ENCODE measurements around the gene METTL5. TPM values are rescaled to one million over a fixed set of nuclear protein-coding genes. Genes with fewer than 3 reads are reported as not detected.
"Not testable (repeated sequence)": the region's sequence is repeated elsewhere in the genome, so short reads cannot be mapped to it uniquely, and the experiment has no call there.

Gene METTL5
- polyA plus RNA-seq (ENCODE audit: insufficient read length in 4 of 4), result 10 to 100 TPM; 37.3 to 60.3 (median 46.5) TPM

DNA sequence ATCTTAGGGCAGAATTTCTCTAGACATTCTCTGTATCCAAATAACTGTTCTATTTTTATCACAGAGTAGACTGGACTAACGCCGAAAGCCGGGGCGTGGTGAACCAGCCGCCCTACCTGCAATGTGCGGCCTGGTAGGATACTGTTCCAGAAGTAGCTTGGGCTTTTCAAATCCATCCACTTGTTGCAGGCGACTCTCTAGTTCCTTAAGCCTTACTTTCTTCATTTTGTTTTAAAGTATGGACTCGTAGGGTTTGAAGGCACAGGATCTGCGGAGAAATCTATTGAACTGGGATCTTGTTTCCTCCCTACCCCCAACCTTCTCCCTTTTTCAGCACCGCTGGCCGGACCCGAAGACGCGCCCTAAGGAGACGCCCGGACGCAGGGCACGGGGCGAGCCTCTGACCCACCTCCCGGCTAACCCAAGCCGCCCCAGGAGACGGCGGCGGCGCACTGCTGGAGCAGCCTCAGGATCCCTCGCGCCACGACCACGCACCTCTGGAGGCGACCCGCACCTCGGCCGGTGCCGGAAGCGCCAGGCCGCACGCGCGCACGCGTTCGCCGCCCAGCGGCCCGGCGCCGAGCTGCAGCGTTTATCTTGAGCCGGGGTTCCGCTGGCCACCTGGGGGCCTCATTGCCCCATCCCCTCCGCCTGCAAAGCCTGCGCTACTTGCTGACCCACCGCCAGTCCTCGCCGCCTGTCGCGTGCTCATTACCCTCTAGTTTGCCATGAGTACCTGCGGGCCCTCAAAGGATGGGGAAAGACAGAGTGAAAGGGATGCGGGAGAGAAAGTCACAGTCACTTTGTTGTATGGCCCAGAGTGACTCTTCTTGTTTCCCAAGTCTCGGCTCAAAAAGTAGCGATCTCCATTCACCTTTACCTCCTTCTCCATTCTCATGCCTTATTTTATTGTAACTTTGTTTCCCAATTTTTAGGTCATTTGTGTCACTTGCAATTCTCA is at the start of gene METTL5:
TSS of gene METTL5 (minus strand) at position 533 of the 961 bp plus-strand sequence. CDS start at position 225, 308 bp downstream.
- DNase-seq (ENCODE audit: low read depth in 4 of 4, low spot score in 3 of 4), result peak in 3 of 4 donors; percentile 54 to 69 (median 63)

DNA sequence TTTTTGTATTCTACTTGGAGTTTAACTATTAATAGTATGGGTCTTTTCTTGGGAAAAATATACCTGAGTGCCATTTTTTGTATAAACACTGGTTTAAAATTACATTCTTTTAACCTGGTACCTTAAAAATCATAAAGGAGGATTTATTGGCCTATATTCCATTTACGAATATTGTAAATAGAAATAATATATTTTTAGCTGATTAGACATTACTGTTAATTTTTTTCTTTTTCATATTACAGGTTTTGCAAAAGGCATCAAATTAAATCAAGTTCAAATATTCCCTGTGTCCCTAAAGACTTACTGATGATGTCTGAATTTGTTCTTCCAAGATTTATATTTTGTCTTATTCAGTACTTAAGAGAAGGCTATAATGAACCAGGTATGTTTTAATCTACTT is 47.3 kb upstream of the METTL5 start:
- no peak for DNase-seq (ENCODE audit: low read depth in 4 of 4, low spot score in 3 of 4)

DNA sequence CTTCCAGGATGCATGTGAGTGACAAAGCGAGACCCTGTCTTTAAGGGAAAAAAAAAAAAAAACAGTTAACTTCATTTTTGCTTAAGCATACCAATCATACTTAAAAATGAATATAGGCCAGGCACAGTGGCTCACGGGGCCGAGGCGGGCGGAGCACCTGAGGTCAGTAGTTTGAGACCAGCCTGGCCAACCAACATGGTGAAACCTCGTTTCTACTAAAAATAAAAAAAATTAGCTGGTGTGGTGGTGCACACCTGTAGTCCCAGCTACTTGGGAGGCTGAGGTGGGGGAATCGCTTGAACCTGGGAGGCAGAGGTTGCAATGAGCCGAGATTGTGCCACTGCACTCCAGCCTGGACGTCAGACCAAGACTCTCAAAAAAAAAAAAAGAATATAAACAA is 46.7 kb upstream of the METTL5 start:
- DNase-seq (ENCODE audit: low read depth in 4 of 4, low spot score in 3 of 4), result not testable (repeated sequence)

DNA sequence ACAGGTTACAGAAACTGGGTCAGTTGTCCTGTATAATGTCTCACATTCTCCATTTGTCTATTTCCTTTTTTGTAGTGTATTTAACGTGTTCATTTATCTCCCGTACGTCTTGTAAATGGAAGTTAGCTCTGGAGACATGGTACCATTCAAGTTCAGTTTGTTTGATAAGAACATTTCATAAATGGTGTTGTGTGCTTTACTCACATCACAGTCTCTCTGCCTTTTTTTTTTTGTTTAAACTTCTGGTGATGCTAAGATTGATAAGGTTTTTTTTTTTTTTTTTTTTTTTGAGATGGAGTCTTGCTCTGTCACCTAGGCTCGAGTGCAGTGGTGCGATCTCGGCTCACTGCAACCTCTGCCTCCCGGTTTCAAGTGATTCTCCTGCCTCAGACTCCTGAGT is 44.2 kb upstream of the METTL5 start:
- DNase-seq (ENCODE audit: low read depth in 4 of 4, low spot score in 3 of 4), result no peak

DNA sequence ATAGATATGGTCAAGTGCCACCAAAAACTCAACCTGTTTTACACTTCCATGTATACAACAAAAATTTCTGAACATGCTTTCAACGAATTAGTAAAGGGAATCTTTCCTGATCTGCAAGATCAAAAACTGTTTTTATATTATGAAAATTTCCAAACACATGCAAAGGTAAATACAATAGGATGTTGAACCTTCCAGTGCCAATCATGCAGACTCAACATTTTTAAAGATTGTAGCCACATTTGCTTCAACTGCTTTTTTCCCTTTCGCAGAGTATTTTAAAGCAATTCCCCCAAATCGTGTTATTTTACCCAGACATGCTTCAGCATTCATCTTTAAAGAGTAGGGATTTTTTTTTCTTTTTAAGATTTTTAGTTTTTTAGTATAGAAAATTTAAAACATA is 42.9 kb upstream of the METTL5 start:
- DNase-seq (ENCODE audit: low read depth in 4 of 4, low spot score in 3 of 4), result no peak

DNA sequence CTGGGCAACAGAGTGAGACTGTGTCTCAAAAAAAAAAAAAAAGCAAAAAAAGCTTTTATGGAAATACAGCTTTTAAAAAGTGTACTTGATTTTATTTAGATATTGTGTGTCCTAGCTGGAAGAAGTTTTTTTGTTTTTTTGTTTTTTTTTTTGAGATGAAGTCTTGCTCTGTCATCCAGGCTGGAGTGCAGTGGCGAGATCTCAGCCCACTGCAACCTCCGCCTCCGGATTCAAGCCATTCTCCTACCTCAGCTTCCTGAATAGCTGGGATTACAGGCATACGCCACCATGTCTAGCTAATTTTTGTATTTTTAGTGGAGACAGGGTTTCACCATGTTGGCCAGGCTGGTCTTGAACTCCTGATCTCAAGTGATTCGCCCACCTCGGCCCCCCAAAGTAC is 41.5 kb upstream of the METTL5 start:
- DNase-seq (ENCODE audit: low read depth in 4 of 4, low spot score in 3 of 4), result not testable (repeated sequence)

DNA sequence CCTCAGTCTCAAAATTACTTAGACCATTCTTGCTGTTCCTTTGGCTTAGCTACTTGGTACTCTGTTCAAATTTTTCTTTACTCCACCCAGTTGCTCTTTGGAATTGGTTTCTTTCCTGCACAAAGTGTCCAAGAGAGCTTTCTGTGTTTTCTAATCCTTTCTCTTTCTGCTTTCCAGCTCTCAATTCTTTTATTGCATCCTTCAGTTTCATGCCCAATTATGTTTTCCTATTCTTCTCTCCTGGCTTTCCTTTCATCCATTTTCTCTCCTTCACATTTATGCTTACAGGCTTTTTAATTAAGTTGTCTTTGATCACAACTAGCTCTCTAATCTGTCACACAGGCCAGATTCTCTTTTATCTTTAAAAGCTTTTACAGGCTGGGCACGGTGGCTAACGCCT is 40.8 kb upstream of the METTL5 start:
- DNase-seq (ENCODE audit: low read depth in 4 of 4, low spot score in 3 of 4), result no peak

DNA sequence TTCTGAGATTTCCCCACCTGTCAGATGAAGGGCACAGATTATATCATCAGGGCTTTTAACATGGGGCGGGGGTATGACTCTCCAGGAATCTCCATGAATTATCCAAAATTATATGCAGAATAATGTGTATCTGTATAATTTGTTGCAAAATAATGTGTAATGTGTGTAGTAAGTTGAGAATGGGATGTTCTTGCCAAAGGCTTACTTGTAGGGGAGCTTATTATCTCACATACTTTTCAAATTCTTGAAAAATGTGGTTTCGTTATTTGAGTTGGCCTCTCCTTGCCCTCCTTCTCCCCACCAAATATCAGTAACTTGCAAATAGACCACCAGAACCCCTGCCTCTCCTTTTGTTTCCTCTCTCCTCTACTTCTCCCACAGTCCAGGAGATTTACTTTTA is 38.1 kb upstream of the METTL5 start:
- DNase-seq (ENCODE audit: low read depth in 4 of 4, low spot score in 3 of 4), result no peak

DNA sequence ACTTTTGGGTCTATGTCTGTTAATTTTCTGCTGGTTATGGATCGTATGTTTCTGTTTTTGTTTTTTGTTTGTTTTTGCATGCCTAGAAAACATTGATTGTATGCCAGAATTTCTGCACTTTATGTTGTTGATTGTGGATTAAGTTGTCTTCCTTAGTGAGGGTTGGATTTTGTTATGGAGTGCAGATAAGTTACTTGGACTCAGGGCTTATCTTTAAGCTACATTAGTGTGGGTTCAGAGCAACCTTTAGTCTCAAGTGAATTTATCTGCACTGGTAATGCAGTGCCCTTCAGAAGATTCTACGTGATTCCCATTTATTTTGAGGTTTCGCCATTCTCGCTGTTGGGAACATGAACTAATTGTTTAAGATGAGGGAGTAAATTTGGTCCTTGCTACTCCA is 35.4 kb upstream of the METTL5 start:
- no peak for DNase-seq (ENCODE audit: low read depth in 4 of 4, low spot score in 3 of 4)

DNA sequence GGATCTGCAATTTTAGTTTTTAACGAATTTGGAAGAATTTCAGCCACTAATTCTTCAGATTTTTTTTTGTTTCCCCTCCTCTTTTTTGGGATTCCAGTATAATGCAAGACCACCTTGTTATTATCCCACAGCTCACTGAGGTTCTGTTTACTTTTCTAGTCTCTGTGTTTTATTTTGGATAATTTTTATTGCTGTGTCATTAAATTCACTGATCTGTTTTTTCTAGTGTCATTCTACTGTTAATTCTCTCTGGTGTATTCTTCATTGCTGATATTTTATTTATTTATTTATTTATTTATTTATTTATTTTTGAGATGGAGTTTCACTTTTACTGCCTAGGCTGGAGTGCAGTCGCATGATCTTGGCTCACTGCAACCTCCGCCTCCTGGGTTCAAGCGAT is 34.7 kb upstream of the METTL5 start:
- no peak for DNase-seq (ENCODE audit: low read depth in 4 of 4, low spot score in 3 of 4)

DNA sequence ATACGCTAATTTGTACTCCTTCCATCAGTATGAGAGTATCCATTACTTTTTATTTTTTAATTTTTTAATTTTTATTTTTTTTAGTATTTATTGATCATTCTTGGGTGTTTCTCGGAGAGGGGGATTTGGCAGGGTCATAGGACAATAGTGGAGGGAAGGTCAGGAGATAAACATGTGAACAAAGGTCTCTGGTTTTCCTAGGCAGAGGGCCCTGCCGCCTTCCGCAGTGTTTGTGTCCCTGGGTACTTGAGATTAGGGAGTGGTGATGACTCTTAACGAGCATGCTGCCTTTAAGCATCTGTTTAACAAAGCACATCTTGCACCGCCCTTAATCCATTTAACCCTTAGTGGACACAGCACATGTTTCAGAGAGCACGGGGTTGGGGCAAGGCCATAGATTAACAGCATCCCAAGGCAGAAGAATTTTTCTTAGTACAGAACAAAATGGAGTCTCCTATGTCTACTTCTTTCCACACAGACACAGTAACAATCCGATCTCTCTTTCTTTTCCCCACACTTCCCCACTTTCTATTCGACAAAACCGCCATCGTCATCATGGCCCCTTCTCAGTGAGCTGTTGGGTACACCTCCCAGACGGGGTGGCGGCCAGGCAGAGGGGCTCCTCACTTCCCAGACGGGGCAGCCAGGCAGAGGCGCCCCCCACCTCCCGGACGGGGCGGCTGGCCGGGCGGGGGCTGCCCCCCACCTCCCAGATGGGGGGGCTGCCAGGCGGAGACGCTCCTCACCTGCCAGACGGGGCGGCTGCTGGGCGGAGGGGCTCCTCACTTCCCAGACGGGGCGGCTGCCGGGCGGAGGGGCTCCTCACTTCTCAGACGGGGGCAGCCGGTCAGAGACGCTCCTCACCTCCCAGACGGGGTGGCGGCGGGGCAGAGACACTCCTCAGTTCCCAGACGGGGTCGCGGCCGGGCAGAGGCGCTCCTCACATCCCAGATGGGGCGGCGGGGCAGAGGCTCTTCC is 30.9 kb upstream of the METTL5 start:
- not testable (repeated sequence) for DNase-seq (ENCODE audit: low read depth in 4 of 4, low spot score in 3 of 4)

DNA sequence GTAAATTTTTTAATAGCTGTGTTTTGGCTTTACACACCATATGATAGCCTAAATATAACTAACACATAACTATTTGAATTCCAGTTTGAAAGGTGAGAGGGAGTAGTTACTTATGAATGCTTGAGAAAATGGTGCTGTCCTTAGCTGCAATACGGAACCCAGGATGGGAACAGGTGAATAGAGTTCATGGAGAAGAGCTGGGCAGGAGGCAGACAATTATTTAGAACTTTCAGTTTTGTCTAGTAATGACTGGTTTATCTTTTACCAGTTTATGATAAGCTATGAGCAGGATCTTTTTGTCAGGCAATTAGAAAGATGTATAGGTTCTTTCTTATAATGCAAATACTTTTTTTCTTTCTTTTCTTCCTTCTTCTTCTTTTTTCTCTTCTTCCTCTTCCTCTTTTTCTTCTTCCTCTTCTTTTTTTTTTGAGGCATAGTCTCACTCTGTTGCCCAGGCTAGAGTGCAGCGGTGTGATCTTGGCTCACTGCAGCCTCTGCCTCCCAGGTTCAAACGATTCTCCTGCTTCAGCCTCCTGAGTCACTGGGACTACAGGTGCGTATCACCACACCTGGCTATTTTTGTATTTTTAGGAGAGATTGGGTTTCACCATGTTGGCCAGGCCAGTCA is 28.4 kb upstream of the METTL5 start:
- no peak for DNase-seq (ENCODE audit: low read depth in 4 of 4, low spot score in 3 of 4)

DNA sequence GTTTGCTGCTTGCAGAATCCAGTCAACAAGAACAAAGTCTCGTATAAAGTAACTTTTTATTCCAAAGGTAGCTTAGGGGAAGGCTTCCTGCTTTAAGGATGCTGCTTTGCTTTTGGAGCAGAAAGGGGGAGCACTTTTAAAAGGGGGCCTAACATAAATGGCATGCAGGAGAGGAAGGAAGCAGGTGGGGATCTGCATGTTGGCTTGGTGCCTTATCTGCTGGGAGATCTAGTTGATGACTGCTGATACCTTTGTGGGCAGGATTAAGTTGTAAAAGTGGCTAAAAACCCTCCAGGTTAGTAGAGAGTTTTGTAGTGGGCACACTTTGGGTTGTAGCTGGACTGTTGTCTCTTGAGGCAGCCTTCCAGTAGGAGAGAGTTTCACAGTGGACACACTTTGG is 25.0 kb upstream of the METTL5 start:
- no peak for DNase-seq (ENCODE audit: low read depth in 4 of 4, low spot score in 3 of 4)

DNA sequence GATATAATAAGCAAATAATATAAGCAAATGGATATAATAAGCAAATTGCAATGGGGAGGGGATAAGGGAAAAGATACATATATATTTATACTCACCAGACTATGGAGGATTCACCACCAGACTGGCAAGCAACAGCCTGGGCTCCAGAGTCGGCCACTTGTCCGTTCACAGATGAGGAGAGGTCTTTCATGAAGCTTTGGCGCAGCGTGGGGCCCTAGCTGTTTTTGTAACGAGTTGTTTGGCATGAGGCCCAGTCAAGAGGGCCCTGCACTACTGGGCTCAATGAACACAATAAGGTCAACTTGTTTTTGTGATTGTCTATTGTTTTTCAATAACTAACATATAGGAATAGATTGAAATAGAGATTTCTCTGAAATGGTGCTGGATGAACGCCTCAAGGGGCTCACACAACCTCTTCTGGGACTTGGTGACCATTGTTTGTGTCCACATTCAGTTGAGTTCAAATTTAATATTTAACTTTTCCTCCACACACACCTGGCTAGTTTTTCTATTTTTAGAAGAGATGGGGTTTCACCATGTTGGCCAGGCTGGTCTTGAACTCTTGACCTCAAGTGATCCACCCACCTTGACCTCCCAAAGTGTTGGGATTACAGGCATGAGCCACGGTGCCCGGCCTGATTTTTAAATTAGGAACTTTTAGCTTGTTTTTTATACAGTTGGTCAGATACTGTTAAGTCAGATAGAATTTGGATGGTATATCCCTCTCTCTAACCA is 24.4 kb upstream of the METTL5 start:
- DNase-seq (ENCODE audit: low read depth in 4 of 4, low spot score in 3 of 4), result not testable (repeated sequence)

DNA sequence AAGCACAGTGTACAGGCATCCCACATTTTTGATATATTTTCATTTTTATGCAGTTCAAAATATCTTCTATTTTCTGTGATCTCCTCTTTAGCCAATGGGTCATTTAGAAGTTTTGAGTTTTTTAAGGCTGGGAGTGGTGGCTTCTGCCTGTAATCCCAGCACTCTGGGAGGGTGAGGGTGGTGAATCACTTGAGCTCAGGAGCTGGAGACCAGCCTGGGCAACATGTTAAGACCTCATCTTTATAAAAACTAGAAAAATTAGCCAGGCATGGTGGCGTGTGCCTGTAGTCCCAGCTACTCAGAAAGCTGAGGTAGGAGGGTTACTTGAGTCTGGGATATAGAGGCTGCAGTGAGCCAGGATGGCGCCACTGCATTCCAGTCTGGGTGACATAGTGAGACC is 20.3 kb upstream of the METTL5 start:
- DNase-seq (ENCODE audit: low read depth in 4 of 4, low spot score in 3 of 4), result no peak

DNA sequence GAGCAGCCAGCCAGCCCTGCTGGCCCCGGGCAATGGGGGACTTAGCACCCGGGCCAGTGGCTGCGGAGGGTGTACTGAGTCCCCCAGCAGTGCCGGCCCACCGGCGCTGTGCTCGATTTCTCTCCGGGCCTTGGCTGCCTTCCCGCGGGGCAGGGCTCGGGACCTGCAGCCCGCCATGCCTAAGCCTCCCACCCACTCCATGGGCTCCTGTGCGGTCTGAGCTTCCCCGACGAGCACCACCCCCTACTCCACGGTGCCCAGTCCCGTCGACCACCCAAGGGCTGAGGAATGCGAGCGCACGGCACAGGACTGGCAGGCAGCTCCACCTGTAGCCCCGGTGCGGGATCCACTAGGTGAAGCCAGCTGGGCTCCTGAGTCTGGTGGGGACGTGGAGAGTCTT is 16.9 kb upstream of the METTL5 start:
- DNase-seq (ENCODE audit: low read depth in 4 of 4, low spot score in 3 of 4), result not testable (repeated sequence)

DNA sequence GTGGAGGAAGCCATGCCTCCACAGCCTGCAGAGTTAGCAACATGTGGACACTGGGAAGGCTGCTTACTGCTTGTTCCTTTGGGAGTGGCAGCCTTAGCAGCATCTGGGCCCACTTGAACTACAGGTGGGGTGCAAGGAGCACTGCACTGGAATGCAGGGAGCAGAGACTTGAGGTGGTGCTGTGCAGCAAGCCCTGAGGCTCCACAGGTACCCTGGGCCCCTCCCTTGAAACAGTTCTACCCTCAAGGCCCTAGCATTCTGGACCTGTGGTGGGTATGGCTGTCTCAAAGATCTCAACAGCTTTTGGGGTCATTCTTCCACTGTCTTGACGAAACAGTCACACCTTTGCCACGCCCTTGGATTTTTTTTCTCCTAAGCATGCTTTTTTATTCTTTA is 16.0 kb upstream of the METTL5 start:
- no peak for DNase-seq (ENCODE audit: low read depth in 4 of 4, low spot score in 3 of 4)

DNA sequence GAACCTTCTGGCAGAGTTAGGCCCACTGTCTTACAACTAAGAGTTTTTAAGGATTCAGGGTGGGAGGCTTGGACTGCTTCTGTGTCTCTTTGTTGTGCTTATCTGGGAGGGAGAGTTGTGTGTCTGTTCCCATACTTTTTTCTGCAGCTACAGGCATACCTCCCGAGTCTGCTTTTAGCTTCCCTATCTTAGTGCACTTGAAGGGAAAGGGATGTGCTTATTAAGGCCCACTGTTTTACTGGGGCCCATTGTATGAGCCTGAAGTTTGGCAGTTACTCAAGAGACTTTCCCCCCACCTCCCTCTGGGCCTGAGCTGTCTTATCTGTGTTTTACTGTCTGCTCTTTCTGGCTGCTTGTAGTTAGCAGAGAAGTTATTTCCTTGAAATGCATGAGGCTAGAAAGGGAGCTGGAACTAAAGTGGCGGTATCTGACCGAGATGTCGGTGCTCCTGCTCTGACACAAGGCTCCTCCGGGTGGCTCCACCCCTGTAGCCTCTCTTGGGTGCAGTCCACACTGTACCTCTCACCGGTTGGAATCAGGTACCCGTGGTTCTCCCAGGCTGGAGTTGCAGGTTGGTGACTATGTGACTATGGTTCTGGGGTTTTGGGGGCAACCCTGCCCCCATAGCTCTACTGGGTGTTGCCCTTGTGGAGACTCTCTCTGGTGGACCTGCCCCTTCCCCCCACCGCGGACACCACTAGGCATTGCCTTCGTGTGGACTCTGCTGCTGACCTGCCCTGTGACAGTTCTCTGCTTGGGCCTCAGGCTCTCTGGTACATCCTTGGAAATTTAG is 15.4 kb upstream of the METTL5 start:
- DNase-seq (ENCODE audit: low read depth in 4 of 4, low spot score in 3 of 4), result peak in 1 of 4 donors; percentile 1

All from left renal pelvis (tissue), 4 donors.